Left ventricle myocardium inferior (tissue), 1 donor: ENCODE results near the gene LHFPL4. TPM values are rescaled to one million over a fixed set of nuclear protein-coding genes. Genes with fewer than 3 reads are reported as not detected.
"Not testable (repeated sequence)": the region's sequence is repeated elsewhere in the genome, so short reads cannot be mapped to it uniquely, and the experiment has no call there.

Experiments used
- DNase-seq: peaks from one replicate; pipeline ENCODE4 v3.0.0-alpha.2; 2020
- H3K27ac ChIP-seq: fragments of 200-600 bp; replicated peaks from 2 replicates; pipeline ENCODE4 v1.8.0; 2021
- H3K27me3 ChIP-seq: fragments of 200-600 bp; 2 replicates; pipeline ENCODE4 v1.8.0; 2021; ENCODE audit warnings: low read depth
- H3K36me3 ChIP-seq: fragments of 200-600 bp; 2 replicates; pipeline ENCODE4 v1.8.0; 2021
- H3K4me1 ChIP-seq: fragments of 200-600 bp; 2 replicates; pipeline ENCODE4 v1.8.0; 2021
- H3K4me3 ChIP-seq: fragments of 200-600 bp; 2 replicates; pipeline ENCODE4 v1.8.0; 2021; ENCODE audit warnings: mild to moderate bottlenecking, moderate library complexity
- H3K9me3 ChIP-seq: fragments of 200-600 bp; replicated peaks from 2 replicates; pipeline ENCODE4 v1.8.0; 2021
- intact Hi-C: fragments of 100-400 bp; cut with micrococcal nuclease; formaldehyde crosslinking; loops from one replicate; pipeline ENCODE4 v1.11.0; 2022
- total RNA-seq: library from RNA; stranded (reverse); fragmentation: NEBNext Ultra II Directional; extraction: Animal tissue kit (Norgen Biotek cat#: 25700); gene quantifications from one replicate; pipeline ENCODE4 v1.2.1, GENCODE V29; 2021
- TF ChIP-seq, protein P1 (sequence below): fragments of 200-600 bp; IDR thresholded peaks from 2 replicates; pipeline ENCODE4 v1.8.0; 2021; ENCODE audit warnings: antibody characterized with exemption, mild to moderate bottlenecking, borderline replicate concordance
- donor health status: DM: no; HTN: yes; CAD: no; lungs with severe emphysema.

The LHFPL4 gene
- total RNA-seq, 1 donor from 2014 or later, result not detected

DNA sequence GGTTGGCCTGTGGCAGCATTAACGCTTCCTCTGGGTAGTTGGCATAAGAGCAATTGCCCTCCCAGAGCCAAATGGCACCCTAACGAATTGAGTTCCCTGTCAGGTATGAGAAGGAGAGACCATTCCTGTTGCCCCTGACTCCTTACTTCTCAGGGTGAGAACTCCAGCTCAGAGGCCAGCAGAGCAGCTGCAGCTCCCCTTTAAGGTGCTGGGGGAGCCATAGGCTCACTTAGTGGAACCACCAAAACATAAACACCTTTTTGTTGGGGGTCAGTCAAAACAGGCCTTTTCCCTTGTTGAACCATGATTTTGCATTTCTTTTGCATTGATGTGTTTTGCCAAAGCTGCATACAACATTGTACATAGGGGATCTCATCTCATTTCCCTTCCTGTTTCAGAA, 28.1 kb upstream of the LHFPL4 start:
- H3K4me1 ChIP-seq, result no peaks in the 10 kb centered on the region
- intact Hi-C loops, result no loop called here
- no peak for DNase-seq
- H3K27ac ChIP-seq, result no peak overlapping the region
- no peaks in the 10 kb centered on the region for H3K27me3 ChIP-seq
- peaks cover 16% of the 10 kb centered on the region for H3K9me3 ChIP-seq
- H3K36me3 ChIP-seq, result no peaks in the 10 kb centered on the region
- no peak overlapping the region for H3K4me3 ChIP-seq
- TF ChIP-seq, protein P1, sequence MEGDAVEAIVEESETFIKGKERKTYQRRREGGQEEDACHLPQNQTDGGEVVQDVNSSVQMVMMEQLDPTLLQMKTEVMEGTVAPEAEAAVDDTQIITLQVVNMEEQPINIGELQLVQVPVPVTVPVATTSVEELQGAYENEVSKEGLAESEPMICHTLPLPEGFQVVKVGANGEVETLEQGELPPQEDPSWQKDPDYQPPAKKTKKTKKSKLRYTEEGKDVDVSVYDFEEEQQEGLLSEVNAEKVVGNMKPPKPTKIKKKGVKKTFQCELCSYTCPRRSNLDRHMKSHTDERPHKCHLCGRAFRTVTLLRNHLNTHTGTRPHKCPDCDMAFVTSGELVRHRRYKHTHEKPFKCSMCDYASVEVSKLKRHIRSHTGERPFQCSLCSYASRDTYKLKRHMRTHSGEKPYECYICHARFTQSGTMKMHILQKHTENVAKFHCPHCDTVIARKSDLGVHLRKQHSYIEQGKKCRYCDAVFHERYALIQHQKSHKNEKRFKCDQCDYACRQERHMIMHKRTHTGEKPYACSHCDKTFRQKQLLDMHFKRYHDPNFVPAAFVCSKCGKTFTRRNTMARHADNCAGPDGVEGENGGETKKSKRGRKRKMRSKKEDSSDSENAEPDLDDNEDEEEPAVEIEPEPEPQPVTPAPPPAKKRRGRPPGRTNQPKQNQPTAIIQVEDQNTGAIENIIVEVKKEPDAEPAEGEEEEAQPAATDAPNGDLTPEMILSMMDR, result no peak

DNA sequence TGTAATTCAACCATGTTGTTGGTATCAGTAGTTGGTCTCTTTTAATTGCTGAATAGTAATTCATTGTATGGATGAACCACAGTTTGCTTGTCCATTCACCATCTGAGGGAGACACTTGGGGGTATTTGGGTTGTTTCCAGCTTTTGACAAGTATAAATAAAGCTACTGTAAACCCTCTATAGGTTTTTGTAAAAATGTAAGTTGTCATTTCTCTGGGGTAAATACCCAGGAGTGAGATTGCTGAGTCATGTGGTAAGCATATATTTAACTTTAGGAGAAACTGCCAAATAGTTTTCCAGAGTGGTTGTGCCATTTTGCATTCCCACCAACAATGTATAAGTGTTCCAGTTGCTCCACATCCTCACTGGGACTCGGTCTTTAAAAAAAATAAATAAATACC, 15.4 kb upstream of the LHFPL4 start:
- Histone ChIP-seq H3K4me3 (no peak overlapping the region), H3K4me1 (no peaks in the 10 kb centered on the region), H3K27ac (no peak overlapping the region), H3K27me3 (peaks cover 19% of the 10 kb centered on the region), H3K36me3 (no peaks in the 10 kb centered on the region), H3K9me3 (peaks cover 32% of the 10 kb centered on the region)
- TF ChIP-seq, protein P1, result no peak
- no peak for DNase-seq
- intact Hi-C loops, result no loop called here

DNA sequence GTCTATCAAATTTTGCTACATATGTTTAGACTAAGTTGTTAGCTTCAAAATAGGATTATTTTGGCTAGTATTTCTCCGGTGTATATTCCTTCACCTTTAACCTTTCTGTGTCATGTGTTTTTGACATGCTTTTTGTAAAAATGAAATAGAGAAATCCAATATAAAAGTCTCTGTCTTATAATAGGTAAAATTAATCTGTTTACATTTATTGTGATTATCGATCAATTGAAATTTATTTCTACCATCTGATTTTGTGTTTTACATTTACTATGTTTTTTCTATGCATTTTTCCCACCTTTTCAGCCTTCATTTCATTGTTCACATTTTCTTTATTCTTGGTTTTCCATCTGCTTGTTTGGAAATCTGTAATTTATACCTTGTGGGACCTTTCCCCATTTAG, 11.7 kb upstream of the LHFPL4 start:
- Histone ChIP-seq H3K4me1 (no peaks in the 10 kb centered on the region), H3K27me3 (no peaks in the 10 kb centered on the region), H3K4me3 (no peak overlapping the region), H3K36me3 (no peaks in the 10 kb centered on the region), H3K27ac (no peak overlapping the region), H3K9me3 (peaks cover 35% of the 10 kb centered on the region)
- intact Hi-C loops, result no loop called here
- no peak for DNase-seq
- TF ChIP-seq, protein P1, result no peak

DNA sequence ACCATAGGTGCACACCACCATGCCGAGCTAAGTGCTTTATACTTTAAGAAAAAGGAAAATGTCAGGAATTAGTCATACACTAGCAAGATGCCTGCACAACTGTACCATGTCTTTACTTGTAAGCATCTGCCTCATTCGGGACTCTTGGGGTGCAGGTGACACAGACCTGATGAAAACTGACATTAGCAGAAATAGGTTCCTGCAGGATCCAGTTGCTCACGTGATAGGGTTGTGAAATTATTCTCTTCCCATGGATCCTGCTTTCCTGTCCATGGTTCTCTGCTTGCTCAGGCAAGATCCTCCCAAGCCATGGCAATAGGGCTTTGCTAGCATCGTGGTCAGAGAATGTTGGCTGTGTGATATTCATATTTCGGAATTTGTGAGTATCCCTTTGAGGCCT, 10.2 kb upstream of the LHFPL4 start:
- Histone ChIP-seq H3K9me3 (peaks cover 35% of the 10 kb centered on the region), H3K4me3 (no peak overlapping the region), H3K27ac (no peak overlapping the region), H3K4me1 (no peaks in the 10 kb centered on the region), H3K36me3 (no peaks in the 10 kb centered on the region), H3K27me3 (no peaks in the 10 kb centered on the region)
- DNase-seq, result no peak
- TF ChIP-seq, protein P1, result no peak
- intact Hi-C loops, result no loop called here

DNA sequence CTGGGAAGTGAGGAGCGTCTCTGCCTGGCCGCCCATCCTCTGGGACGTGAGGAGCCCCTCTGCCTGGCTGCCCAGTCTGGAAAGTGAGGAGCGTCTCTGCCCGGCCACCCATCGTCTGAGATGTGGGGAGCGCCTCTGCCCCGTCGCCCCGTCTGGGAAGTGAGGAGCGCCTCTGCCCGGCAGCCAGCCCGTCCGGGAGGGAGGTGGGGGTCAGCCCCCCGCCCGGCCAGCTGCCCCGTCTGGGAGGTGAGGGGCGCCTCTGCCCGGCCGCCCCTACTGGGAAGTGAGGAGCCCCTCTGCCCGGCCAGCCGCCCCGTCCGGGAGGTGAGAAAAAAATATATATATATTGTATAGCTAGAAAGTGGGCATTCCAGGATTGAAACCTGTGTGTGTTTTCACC, 6.4 kb upstream of the LHFPL4 start:
- H3K4me3 ChIP-seq, intact Hi-C loops, H3K36me3 ChIP-seq, H3K27ac ChIP-seq, H3K4me1 ChIP-seq, DNase-seq: not testable (repeated sequence)
- Histone ChIP-seq H3K9me3 (peaks cover 12% of the 10 kb centered on the region), H3K27me3 (peaks cover 18% of the 10 kb centered on the region)

DNA sequence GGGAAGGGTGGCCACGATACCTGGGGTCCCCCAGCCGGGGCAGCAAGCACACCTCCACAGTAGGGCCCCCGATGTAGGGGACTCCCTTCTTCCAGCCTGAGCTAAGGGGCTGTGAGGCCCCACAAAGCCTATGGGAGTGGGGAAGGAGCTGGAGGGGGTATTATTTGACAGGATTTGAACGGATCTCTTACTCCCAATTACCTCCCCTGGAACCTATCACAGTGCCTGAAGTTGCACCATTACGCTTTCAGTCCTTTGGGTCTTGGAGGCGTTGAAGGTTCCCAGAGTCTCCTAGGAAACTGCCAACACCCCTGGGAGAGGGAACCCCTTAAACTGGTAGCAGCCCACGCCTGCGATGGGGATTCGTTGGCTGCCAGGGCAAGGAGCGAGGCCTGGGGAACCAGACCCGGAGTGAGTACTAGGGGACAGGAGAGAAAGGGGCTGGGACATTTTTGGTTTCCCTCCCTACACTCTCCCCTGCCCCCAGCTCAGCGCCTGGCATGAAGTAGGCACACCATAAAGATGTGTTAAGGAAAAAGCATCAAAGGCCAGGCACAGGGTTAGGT, 409 bp upstream of the LHFPL4 start:
- Histone ChIP-seq H3K9me3 (no peaks in the 10 kb centered on the region), H3K4me3 (no peak overlapping the region), H3K36me3 (no peaks in the 10 kb centered on the region), H3K27me3 (peaks cover 78% of the 10 kb centered on the region), H3K4me1 (no peaks in the 10 kb centered on the region), H3K27ac (no peak overlapping the region)
- no peak for DNase-seq
- intact Hi-C loops, result no loop called here
- TF ChIP-seq, protein P1, result no peak
